HG03025 (cell line): Measurements from ENCODE around the gene NRP2.

Experiments used
- ATAC-seq: cut with Tn5 transposase; IDR thresholded peaks from one replicate; pipeline ENCODE4 v1.9.1; 2021; ENCODE audit warnings: mild to moderate bottlenecking, moderate library complexity; ENCODE audit not compliant: unreplicated experiment, low FRiP score

Gene NRP2, protein sequence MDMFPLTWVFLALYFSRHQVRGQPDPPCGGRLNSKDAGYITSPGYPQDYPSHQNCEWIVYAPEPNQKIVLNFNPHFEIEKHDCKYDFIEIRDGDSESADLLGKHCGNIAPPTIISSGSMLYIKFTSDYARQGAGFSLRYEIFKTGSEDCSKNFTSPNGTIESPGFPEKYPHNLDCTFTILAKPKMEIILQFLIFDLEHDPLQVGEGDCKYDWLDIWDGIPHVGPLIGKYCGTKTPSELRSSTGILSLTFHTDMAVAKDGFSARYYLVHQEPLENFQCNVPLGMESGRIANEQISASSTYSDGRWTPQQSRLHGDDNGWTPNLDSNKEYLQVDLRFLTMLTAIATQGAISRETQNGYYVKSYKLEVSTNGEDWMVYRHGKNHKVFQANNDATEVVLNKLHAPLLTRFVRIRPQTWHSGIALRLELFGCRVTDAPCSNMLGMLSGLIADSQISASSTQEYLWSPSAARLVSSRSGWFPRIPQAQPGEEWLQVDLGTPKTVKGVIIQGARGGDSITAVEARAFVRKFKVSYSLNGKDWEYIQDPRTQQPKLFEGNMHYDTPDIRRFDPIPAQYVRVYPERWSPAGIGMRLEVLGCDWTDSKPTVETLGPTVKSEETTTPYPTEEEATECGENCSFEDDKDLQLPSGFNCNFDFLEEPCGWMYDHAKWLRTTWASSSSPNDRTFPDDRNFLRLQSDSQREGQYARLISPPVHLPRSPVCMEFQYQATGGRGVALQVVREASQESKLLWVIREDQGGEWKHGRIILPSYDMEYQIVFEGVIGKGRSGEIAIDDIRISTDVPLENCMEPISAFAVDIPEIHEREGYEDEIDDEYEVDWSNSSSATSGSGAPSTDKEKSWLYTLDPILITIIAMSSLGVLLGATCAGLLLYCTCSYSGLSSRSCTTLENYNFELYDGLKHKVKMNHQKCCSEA

GRCh38 chr2:205682239-205682970 is at the start of gene NRP2:
NRP2 (plus strand) TSS chr2:205682501; CDS start chr2:205683291, 790 bp downstream.
- ATAC-seq, result peak; percentile 67

DNA sequence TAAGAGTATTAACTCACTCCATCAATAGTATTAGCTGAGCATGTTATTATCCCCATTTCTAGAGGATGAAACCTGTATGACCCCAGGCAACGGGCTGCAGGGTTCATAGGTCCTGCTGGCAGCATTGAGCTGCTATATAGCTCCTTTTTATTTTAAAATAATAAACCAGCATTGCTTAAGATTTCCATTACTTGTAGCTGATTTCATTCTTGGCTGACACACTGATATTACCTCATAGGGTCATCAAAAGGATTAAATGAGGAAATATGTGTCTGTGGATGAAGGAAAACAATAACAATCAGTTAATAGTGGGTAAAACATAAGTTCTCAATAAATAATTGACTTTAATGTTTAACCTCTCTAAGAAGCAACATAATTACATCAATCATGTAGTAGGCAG is 48.3 kb upstream of the NRP2 start:
- ATAC-seq, result no peak

- ATAC-seq, result no peak
These were observed 45.6 kb upstream of the NRP2 start for GRCh38 chr2:205636549-205637319.

DNA sequence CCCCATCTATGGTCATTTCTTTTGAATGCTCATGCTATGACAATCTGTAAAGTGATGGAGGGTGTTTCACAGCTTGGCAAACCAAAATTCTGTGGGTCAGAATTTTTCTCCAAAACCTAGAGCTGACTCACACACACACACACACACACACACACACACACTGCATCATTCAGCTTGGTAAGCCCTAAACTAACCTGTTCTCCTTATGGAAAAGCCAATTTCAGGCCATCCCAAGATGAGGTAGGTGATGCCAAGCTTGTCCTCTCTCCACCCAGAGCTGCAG is 45.0 kb upstream of the NRP2 start:
- ATAC-seq, result no peak

DNA sequence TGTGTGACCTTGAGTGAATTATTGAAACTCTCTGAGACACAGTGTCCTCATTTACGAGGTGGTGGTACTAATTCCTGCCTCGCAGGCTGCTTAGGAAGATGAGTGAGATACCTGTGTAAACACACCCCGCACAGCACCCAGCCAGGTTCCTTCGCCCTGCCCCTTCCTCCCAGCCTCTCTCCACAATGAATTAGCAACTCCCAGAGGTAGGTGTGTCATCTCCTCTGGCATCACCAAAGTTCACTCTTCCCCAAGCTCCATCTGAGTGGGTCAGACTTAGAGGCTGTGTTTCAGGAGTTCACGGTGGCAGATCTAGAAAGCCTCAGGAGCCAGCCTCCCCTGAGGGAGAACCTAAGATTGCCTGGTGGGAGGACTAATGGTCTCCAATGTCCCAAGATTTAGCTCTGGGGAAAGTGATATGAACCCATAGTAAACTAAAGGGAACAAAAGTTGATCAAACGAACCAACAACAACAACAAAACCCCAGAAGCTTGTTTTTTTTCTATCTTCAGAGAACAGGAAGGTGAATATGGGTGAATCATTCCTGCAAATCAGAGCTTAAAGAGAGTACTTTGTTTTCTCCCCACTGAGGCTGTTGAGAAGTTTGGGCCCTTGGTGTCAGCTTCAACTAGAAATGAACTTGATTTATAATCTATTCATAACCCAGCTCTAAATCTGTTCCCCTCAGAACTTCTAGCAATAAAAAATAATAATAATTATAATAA is 44.4 kb upstream of the NRP2 start:
- no peak for ATAC-seq

GRCh38 chr2:205640716-205641115 is 41.6 kb upstream of the NRP2 start:
- ATAC-seq, result no peak

DNA sequence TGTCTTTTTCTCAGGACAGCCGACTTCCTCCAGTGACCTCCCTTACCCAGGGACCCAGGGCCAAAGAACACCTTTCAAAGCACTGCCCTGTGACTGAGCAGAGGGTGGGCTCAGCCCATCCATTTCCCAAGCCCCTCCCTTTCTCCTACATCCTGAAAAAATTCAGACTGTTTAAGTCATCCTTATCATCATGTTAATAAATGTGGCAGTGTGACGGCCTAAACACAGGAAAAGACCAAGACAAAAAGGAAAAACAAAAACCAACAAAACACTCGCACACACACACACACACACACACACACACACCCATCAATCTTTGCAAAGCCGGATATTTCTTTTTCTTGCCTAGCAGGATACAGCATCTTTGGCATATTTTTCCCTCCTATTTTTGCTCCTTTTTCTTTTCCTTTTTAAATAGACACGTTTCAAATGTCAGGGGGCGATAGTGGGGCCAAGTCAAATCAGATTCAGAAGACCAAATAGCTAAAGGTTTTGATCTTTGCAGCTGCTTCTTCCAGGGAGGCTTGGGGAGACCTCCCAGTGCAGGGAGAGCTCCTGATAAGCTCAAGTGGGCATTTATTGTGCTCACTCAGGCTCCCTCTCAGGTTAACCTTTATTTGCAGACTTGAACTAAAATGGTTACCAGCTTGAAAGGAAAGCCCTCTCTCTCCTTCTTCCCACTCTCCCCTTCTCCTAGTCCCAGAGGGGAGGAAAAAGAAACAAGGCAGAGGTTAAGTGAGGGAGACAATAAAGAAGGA is 39.5 kb upstream of the NRP2 start:
- no peak for ATAC-seq

GRCh38 chr2:205643391-205643885 is 38.9 kb upstream of the NRP2 start:
- no peak for ATAC-seq

GRCh38 chr2:205644018-205644417 is 38.3 kb upstream of the NRP2 start:
- ATAC-seq, result no peak

- ATAC-seq, result peak; percentile 98
These were observed 35.6 kb upstream of the NRP2 start for GRCh38 chr2:205646680-205647079.

DNA sequence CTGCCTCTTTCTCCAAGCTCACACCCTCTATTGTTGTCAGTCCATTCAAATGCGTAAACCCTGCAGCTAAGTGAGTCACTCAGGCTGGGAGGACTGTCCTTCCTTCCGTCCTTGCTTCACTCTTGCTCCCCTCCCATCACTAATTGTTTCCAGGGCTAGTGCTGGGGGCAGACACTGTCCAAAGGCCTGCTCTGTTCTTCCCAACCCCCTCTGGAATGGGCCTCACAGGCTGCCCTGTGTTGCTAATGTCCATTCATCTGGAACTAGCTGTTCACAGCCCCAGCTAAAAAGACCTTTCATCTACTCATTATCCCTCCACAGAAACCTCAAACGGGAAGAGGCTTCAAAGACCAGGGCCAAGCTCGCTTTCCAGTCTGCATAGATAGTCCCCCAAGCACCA is 31.9 kb upstream of the NRP2 start:
- no peak for ATAC-seq

- ATAC-seq, result no peak
These were observed 31.4 kb upstream of the NRP2 start for GRCh38 chr2:205650931-205651330.

- ATAC-seq, result no peak
These were observed 30.6 kb upstream of the NRP2 start for GRCh38 chr2:205651719-205652118.

DNA sequence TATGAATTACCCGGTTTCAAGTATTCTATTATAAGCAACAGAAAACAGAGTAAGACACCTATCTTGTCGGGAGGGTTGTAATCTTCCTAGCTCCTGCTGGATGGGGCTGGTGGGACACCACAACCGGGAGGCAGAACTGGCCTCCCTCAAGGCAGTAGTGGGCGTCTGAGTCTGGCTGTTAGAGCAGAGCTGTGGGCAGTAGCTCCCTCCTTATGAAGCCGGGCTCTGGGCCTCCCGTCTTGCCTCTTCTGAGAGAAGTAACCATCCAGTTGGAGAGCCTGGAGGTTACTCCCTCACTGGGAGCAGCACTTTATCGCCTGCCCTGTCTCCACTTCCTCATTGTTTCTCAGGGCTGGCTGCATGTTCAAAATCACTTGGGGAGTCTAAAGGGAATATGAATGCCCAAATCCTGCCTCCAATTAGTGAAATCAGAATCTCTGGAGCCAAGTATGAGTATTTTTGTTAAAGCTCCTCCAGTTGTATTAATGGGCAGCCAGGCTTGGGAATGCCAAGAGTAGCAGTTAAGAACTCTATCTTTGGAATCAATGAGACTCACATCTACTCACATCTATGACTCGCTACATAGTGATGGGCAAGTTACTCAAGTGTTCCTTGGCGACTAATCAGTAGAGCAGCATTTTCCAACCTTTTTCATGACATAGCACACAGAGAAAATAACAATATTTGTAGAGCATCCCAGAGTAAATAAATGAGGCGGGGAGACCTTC is 27.3 kb upstream of the NRP2 start:
- ATAC-seq, result no peak

GRCh38 chr2:205655779-205656456 is 26.4 kb upstream of the NRP2 start:
- ATAC-seq, result no peak

DNA sequence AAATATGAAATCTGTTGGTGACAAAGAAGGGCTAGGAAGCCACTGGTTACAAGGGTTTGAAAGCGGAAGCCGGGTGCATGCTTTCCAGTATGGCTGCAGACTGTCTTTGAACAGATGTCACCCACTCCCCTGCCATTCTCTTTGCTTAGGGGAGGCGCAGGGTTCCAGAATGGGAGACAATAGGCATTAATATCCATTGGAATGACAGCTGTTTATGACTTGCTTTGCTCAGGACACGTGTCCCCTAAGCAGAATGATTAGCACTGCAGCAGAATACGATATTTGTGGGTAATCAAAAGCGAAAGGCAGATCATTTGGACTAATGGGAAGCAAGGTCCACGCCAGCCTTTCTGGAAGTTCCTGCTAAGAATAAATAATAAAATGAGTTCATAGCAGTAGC is 25.8 kb upstream of the NRP2 start:
- ATAC-seq, result no peak

DNA sequence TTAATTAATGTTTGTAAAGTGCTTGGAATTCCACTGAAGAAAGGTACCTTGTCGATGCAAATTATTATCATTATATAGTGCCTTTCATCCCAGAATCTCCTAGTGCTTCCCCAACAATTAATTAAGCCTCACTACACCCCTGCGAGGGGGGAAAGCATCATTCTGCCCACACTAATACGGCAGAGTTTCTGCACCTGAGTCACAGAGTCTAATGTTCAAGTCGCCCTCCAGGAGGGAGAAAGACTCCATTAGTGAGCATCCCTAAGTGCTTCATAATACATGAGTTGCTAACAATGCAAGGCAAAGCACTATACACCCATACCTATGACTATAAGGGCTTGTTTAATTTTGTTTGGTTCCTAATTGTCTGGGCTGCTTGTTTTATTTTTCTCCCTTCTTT is 25.4 kb upstream of the NRP2 start:
- no peak for ATAC-seq

- no peak for ATAC-seq
These were observed 24.7 kb upstream of the NRP2 start for GRCh38 chr2:205657579-205657978.
